ENCODE data around the gene ST3GAL4. TPM values are rescaled to one million over a fixed set of nuclear protein-coding genes. Genes with fewer than 3 reads are reported as not detected.

Gene ST3GAL4
- total and polyA plus RNA-seq, 4 donors: 23.6 to 38.3 (median 31.7) TPM

DNA sequence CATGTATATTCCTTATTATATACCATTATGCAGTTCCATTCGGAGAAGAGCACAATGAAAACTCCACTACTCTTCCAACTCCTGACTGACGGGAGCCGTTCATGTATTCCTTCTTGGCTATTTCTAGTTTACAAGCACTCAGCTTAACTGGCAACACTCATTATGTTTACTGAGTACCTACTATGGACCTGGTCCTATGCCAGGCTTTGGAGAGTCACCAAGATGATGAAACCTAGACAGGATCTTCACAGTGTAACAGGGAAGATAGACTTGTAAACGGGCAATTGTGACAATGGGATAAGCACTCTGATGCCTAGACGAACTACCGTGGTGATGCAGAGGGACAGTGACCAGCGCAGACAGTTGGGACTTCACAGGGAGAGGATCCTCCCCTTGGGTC, 22.3 kb upstream of the ST3GAL4 start:
- H3K9ac ChIP-seq (ENCODE audit: insufficient read depth in 1 of 2, low read length in 2 of 2): no peak overlapping the region
- no peak for TF ChIP-seq CTCF (IDR thresholded peaks at IDR 0.05; ENCODE audit: control extremely low read depth, extremely low read depth)
- no peaks in the 10 kb centered on the region for H3K27me3 ChIP-seq (ENCODE audit: control insufficient read depth in 3 of 3, insufficient read depth in 3 of 3, low read length in 2 of 3)
- H3K36me3 ChIP-seq (ENCODE audit: control insufficient read depth in 4 of 4, insufficient read depth in 4 of 4, low read length in 4 of 4): peaks cover 0 to 13% (median 7%) of the 10 kb centered on the region in 4 donors
- H3K27ac ChIP-seq (ENCODE audit: low read depth in 1 of 2, low read length in 1 of 2): no peak overlapping the region
- ATAC-seq (ENCODE audit: insufficient read depth, low FRiP score) (no peak), DNase-seq (no peak)
- H3K4me3 ChIP-seq: no peak overlapping the region
- peaks cover 0 to 15% (median 7%) of the 10 kb centered on the region in 5 donors for H3K4me1 ChIP-seq (ENCODE audit: control insufficient read depth in 5 of 5, insufficient read depth in 5 of 5, low read length in 5 of 5)
- H3K9me3 ChIP-seq (ENCODE audit: control insufficient read depth in 4 of 4, insufficient read depth in 3 of 4, low read length in 3 of 4): no peaks in the 10 kb centered on the region
- WGBS, 2 donors: 88% methylated on average over 7 of the region's 7 CpGs

DNA sequence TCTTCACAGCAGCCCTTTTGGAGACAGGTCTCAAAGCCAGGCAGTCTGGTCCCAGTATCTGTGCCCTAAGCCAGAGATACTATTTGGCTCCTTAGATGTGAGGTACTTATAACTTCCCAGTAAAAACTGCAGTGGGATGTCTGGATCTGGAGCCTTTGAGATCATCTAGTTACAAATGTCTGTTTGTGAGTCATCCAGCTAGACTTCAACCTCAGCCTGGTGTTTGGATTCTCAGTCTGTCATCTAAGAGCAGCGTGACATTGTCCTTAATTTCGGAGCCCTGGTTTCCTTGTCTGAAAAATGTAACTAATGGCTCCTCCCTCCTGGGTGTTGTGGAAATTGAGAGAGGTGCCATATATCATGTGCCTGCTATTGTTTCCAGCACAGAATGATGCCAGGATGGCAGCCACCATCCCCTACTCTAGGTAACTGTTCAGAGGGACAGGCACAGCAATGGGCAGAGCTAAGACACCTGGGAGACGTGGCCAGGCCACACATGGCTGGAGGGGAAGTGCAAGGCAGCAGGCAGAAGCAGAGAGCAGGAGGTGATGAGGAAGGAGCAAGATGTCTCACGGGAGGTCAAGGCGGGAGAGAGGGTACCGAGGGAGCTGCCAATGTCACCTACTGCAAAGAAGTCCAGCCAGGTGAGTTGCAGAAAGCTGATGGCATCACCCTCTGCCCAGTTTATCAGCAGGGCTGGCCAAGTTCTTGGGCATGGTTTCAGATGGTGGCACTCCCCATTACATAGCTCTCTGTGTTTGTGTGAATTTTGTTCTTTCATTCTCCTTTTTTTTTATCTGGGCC, 20.6 kb upstream of the ST3GAL4 start:
- Histone ChIP-seq H3K27ac (ENCODE audit: low read depth in 1 of 2, low read length in 1 of 2) (no peak overlapping the region), H3K4me1 (ENCODE audit: control insufficient read depth in 5 of 5, insufficient read depth in 5 of 5, low read length in 5 of 5) (peaks cover 0 to 22% (median 7%) of the 10 kb centered on the region in 5 donors), H3K9me3 (ENCODE audit: control insufficient read depth in 4 of 4, insufficient read depth in 3 of 4, low read length in 3 of 4) (no peaks in the 10 kb centered on the region), H3K36me3 (ENCODE audit: control insufficient read depth in 4 of 4, insufficient read depth in 4 of 4, low read length in 4 of 4) (peaks cover 0 to 13% (median 9%) of the 10 kb centered on the region in 4 donors), H3K27me3 (ENCODE audit: control insufficient read depth in 3 of 3, insufficient read depth in 3 of 3, low read length in 2 of 3) (no peaks in the 10 kb centered on the region), H3K4me3 (no peak overlapping the region), H3K9ac (ENCODE audit: insufficient read depth in 1 of 2, low read length in 2 of 2) (no peak overlapping the region)
- whole genome bisulfite sequencing, 2 donors: 83 to 84% methylated on average over 6 of the region's 6 CpGs
- DNase-seq: no peak
- no peak for ATAC-seq (ENCODE audit: insufficient read depth, low FRiP score)
- no peak for TF ChIP-seq CTCF (IDR thresholded peaks at IDR 0.05; ENCODE audit: control extremely low read depth, extremely low read depth)

DNA sequence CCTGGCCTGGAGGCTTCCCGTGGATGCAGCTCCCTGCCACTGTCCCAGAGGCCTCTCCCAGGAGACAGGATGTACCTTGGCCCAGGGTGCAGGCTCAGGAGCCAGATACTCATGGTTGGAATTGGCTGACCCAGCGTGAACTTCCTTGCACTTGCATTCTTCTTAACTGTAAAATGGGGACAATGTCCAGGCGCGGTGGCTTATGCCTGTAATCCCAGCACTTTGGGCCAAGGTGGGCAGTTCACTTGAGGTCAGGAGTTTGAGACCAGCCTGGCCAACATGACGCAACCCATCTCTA, 20.1 kb upstream of the ST3GAL4 start:
- Histone ChIP-seq H3K4me1 (ENCODE audit: control insufficient read depth in 5 of 5, insufficient read depth in 5 of 5, low read length in 5 of 5) (peaks cover 0 to 24% (median 7%) of the 10 kb centered on the region in 5 donors), H3K9me3 (ENCODE audit: control insufficient read depth in 4 of 4, insufficient read depth in 3 of 4, low read length in 3 of 4) (no peaks in the 10 kb centered on the region), H3K27ac (ENCODE audit: low read depth in 1 of 2, low read length in 1 of 2) (no peak overlapping the region), H3K27me3 (ENCODE audit: control insufficient read depth in 3 of 3, insufficient read depth in 3 of 3, low read length in 2 of 3) (no peaks in the 10 kb centered on the region), H3K4me3 (no peak overlapping the region), H3K9ac (ENCODE audit: insufficient read depth in 1 of 2, low read length in 2 of 2) (no peak overlapping the region), H3K36me3 (ENCODE audit: control insufficient read depth in 4 of 4, insufficient read depth in 4 of 4, low read length in 4 of 4) (peaks cover 0 to 13% (median 9%) of the 10 kb centered on the region in 4 donors)
- ATAC-seq (ENCODE audit: insufficient read depth, low FRiP score) (no peak), DNase-seq (no peak)
- TF ChIP-seq CTCF (IDR thresholded peaks at IDR 0.05; ENCODE audit: control extremely low read depth, extremely low read depth): no peak
- WGBS, 2 donors: 87 to 91% methylated on average over 5 of the region's 5 CpGs

Data from lung (tissue), 12 donors.